ENCODE data around the gene SARDH. TPM values are rescaled to one million over a fixed set of nuclear protein-coding genes. Genes with fewer than 3 reads are reported as not detected.

Gene SARDH
- total and polyA plus RNA-seq, 7 experiments from 2014 or later: 0.73 to 27.2 (median 11.0) TPM

DNA sequence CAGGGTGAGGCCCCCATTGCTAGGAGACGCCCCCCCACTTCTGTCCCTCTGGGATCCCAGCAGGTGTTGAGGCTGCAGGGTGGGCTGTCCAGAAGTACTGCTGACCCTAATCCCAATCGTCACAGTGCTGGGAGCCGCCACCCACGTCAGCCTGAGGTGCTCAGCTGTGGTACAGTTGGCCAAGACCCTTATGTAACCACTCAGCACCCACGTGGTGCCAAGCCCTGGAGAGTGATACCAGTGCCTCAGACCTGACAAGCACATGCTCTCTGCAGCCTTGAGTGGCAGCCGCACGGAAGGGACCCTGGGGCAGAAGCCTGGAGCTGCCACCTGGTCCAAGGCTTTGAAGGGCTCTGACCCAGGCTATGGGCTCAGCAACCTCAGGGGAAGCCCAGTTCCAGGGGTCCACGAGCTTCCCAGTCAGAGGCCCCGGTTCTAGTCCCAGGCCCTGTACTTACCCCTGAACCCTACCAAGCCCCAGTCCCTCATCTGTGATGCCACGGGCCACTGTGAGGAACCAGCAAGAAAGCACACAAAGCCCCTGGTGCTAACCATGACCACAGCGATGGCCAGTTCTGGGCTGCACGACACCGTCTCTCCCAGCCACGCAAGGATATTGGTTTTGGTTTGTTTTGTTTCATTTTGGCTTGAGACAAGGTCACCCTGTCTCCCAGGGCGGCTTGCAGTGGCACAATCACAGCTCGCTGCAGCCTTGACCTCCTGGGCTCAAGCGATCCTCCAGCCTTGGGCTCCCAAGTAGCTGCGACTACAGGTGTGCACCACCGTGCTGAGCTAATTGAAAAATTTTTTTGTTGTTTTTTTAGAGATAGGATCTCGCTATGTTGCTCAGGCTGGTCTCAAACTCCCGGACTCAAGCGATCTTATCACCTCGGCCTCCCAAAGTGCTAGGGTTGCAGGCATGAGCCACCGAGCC, 51.2 kb downstream of the SARDH start:
- Histone ChIP-seq H3K9me3 (ENCODE audit: control insufficient read depth in 2 of 3, low read length in 3 of 3) (no peaks in the 10 kb centered on the region), H3K27me3 (ENCODE audit: control insufficient read depth in 2 of 2, insufficient read depth in 2 of 2, low read length in 2 of 2) (no peaks in the 10 kb centered on the region), H3K36me3 (ENCODE audit: control insufficient read depth in 2 of 3, insufficient read depth in 3 of 3, low read length in 3 of 3) (peaks cover 0 to 23% (median 0%) of the 10 kb centered on the region in 3 experiments), H3K4me3 (ENCODE audit: low read length) (no peak overlapping the region), H3K4me1 (ENCODE audit: control insufficient read depth in 2 of 2, insufficient read depth in 2 of 2, low read length in 2 of 2) (peaks cover 28 to 36% of the 10 kb centered on the region in 2 donors), H3K27ac (ENCODE audit: low read depth, low read length) (no peak overlapping the region)
- ChIA-PET POLR2A (interaction anchor here (1.3 to 18.3 kb wide), 3 partner anchors 10 to 19 kb away, joined by 3 to 448 read pairs (median 8); no protein-coding TSS in a partner anchor), CTCF (interaction anchor here (1.1 to 4.6 kb wide), 2 partner anchors 15 to 36 kb away, joined by 3 to 29 read pairs; no protein-coding TSS in a partner anchor)
- peaks cover 12 to 44% (median 27%) of the 10 kb centered on the region in 7 donors for H3K4me1 Mint-ChIP-seq
- H3K27ac Mint-ChIP-seq: peak overlapping the region; percentile 36 to 100 (median 99)
- intact Hi-C loops (cut with micrococcal nuclease): no loop called here
- DNase-seq (no peak), ATAC-seq (no peak)
- H3K36me3 Mint-ChIP-seq: peaks cover 0 to 10% (median 0%) of the 10 kb centered on the region in 5 donors
- H3K27me3 Mint-ChIP-seq: no peaks in the 10 kb centered on the region
- H3K9me3 Mint-ChIP-seq: peaks cover 0 to 2% (median 0%) of the 10 kb centered on the region in 11 donors
- H3K4me3 Mint-ChIP-seq: no peak overlapping the region

DNA sequence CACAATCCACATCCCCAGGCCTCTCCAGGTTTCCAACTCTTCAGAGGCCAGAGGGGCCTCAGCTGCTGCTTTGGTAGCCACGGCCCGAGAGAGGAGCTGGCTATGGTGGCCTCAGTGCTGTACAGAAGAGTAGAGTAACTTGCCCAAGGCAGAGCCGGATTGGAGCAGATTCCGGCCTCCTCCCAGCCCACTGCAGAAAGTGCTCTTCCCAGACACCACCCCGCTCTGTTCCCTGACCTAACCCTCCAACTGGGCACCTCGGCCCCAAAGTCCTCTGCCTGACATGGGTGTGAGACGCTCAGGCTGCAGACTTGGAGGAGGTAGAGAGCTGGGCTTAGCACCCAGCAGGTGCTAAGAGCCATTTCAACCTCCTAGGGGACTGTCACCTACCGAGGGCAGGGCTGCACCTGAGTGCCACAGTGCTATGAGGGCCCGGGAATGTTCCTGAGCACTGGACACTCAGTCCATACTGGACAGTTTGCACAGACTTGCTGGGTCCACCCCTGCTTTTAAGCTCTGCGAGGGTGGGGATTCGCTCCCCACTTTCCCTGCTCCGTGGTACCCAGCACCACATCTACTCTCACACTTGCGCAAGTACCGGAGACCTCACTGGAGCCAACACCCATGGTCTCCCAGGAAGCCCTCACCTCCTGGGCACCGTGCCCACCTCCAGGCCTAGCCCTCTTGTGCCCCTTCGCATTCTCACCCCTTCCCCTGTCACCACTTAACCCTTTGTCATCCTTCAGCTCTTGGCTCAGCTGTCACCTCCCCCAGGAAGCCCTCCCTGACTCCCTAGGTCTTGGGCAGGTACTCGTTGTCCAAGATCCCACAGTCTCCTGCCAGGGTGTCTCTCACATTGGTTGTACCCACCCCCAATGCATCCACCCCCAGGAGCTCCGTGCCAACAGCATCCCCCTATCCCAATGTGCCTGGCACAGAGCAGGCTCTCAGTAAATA, 52.2 kb downstream of the SARDH start:
- Histone ChIP-seq H3K4me3 (ENCODE audit: low read length) (no peak overlapping the region), H3K36me3 (ENCODE audit: control insufficient read depth in 2 of 3, insufficient read depth in 3 of 3, low read length in 3 of 3) (peaks cover 0 to 19% (median 0%) of the 10 kb centered on the region in 3 experiments), H3K4me1 (ENCODE audit: control insufficient read depth in 2 of 2, insufficient read depth in 2 of 2, low read length in 2 of 2) (peaks cover 28 to 44% of the 10 kb centered on the region in 2 donors), H3K27me3 (ENCODE audit: control insufficient read depth in 2 of 2, insufficient read depth in 2 of 2, low read length in 2 of 2) (no peaks in the 10 kb centered on the region), H3K27ac (ENCODE audit: low read depth, low read length) (peak overlapping the region; percentile 95), H3K9me3 (ENCODE audit: control insufficient read depth in 2 of 3, low read length in 3 of 3) (no peaks in the 10 kb centered on the region)
- Mint-ChIP-seq H3K27me3 (no peaks in the 10 kb centered on the region), H3K4me1 (peaks cover 10 to 50% (median 33%) of the 10 kb centered on the region in 7 donors), H3K27ac (peak overlapping the region; percentile 58 to 100 (median 99)), H3K4me3 (peak overlapping the region in 1 of 10 donors; percentile 21), H3K9me3 (peaks cover 0 to 3% (median 0%) of the 10 kb centered on the region in 11 donors), H3K36me3 (peaks cover 0 to 7% (median 0%) of the 10 kb centered on the region in 5 donors)
- POLR2A ChIA-PET: interaction anchor here (1.2 to 18.3 kb wide), 4 partner anchors 9 to 30 kb away, joined by 3 to 448 read pairs (median 6); no protein-coding TSS in a partner anchor
- no peak for DNase-seq
- intact Hi-C loops (cut with micrococcal nuclease): no loop called here
- CTCF ChIA-PET: interaction anchor here (0.5 to 4.6 kb wide), 3 partner anchors 16 to 54 kb away, joined by 3 to 29 read pairs (median 3); no protein-coding TSS in a partner anchor
- no peak for ATAC-seq

DNA sequence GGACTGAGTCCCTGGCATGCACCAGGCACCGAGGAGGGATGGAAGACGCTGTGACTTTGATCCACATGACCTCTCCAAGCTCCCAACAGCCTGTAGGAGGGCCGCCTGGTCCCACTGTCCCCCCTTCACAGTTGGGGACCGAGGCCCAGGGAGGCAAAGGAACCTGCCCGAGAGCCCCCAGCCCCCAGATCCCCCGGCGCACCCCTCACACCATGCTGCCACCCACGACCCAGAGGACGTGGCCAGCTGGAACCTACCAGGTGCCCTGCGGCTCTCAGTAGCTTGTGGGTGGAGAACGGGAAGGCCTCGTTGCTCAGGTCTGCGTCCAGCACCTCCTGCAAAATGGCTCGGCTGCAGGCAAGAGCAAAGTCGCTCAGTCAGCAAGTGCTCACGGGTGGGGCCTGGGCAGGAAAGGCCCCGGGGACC, 53.2 kb downstream of the SARDH start:
- Mint-ChIP-seq H3K27me3 (no peaks in the 10 kb centered on the region), H3K36me3 (peaks cover 0 to 6% (median 0%) of the 10 kb centered on the region in 5 donors), H3K4me1 (peaks cover 10 to 54% (median 33%) of the 10 kb centered on the region in 7 donors), H3K4me3 (peak overlapping the region in 3 of 10 donors; percentile 21 to 90 (median 25)), H3K9me3 (peaks cover 0 to 3% (median 0%) of the 10 kb centered on the region in 11 donors), H3K27ac (peak overlapping the region in 8 of 9 donors; percentile 99 to 100 (median 99))
- H3K27me3 ChIP-seq (ENCODE audit: control insufficient read depth in 2 of 2, insufficient read depth in 2 of 2, low read length in 2 of 2): no peaks in the 10 kb centered on the region
- peak overlapping the region; percentile 95 for H3K27ac ChIP-seq (ENCODE audit: low read depth, low read length)
- no peak overlapping the region for H3K4me3 ChIP-seq (ENCODE audit: low read length)
- H3K4me1 ChIP-seq (ENCODE audit: control insufficient read depth in 2 of 2, insufficient read depth in 2 of 2, low read length in 2 of 2): peaks cover 28 to 44% of the 10 kb centered on the region in 2 donors
- no peak for ATAC-seq
- POLR2A ChIA-PET: interaction anchor here (1.0 to 18.3 kb wide), 5 partner anchors 8 to 29 kb away, joined by 3 to 448 read pairs (median 12); no protein-coding TSS in a partner anchor
- DNase-seq: no peak
- intact Hi-C loops (cut with micrococcal nuclease): no loop called here
- H3K9me3 ChIP-seq (ENCODE audit: control insufficient read depth in 2 of 3, low read length in 3 of 3): no peaks in the 10 kb centered on the region
- CTCF ChIA-PET: interaction anchor here (0.9 to 4.6 kb wide), 3 partner anchors 17 to 29 kb away, joined by 3 to 29 read pairs (median 10); no protein-coding TSS in a partner anchor
- H3K36me3 ChIP-seq (ENCODE audit: control insufficient read depth in 2 of 3, insufficient read depth in 3 of 3, low read length in 3 of 3): peaks cover 0 to 9% (median 0%) of the 10 kb centered on the region in 3 experiments

DNA sequence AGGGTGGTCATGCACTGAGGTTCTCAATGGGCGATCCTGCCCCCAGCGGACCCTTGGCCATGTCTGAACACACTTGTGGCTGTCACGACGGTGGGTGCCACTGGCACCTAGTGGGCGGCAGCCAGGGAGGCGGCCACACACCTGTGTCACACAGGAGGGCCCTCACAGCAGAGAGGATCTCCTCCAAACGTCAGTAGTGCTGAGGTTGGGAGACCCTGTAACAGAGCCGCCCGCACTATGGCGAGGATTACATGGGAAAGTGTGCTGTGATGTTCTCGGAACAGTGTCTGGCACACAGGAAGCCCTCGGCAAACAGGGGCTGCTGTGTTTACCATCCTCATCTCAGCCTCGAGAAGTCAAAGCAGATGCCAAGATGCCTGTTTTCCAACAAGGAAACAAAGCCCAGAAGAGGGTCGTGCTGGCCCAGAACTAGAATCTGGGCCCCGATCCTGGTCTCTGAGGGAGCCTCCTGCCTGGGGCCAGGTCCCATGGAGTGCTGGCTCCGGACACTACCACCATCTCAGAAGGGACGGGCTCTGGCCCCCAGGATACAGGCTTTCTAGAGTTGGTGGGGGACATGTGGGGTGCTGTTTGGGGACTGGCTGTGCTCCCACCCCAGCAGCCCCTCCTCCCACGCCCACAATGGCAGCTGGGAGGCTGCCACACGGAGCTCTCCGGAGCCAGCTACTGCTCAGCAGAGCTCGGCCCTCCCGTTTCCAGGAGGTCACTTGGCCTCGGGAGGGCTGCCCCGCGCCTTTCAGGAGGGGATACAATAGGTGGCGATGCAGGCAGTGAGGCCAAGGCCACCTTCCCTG, 53.8 kb downstream of the SARDH start:
- Histone ChIP-seq H3K27me3 (ENCODE audit: control insufficient read depth in 2 of 2, insufficient read depth in 2 of 2, low read length in 2 of 2) (no peaks in the 10 kb centered on the region), H3K4me3 (ENCODE audit: low read length) (peak overlapping the region; percentile 28), H3K4me1 (ENCODE audit: control insufficient read depth in 2 of 2, insufficient read depth in 2 of 2, low read length in 2 of 2) (peaks cover 28 to 44% of the 10 kb centered on the region in 2 donors), H3K9me3 (ENCODE audit: control insufficient read depth in 2 of 3, low read length in 3 of 3) (no peaks in the 10 kb centered on the region), H3K36me3 (ENCODE audit: control insufficient read depth in 2 of 3, insufficient read depth in 3 of 3, low read length in 3 of 3) (peaks cover 0 to 3% (median 0%) of the 10 kb centered on the region in 3 experiments), H3K27ac (ENCODE audit: low read depth, low read length) (peak overlapping the region; percentile 95)
- Mint-ChIP-seq H3K4me3 (peak overlapping the region; percentile 73 to 93 (median 88)), H3K27ac (peak overlapping the region; percentile 99 to 100 (median 99)), H3K9me3 (peaks cover 0 to 3% (median 0%) of the 10 kb centered on the region in 11 donors), H3K27me3 (no peaks in the 10 kb centered on the region), H3K36me3 (peaks cover 0 to 6% (median 0%) of the 10 kb centered on the region in 5 donors), H3K4me1 (peaks cover 10 to 54% (median 33%) of the 10 kb centered on the region in 7 donors)
- ChIA-PET CTCF (interaction anchor here (0.8 to 4.6 kb wide), 9 partner anchors 11 to 103 kb away, joined by 3 to 29 read pairs (median 3); no protein-coding TSS in a partner anchor), POLR2A (interaction anchor here (1.0 to 18.3 kb wide), 8 partner anchors 9 to 32 kb away, joined by 3 to 448 read pairs (median 10); no protein-coding TSS in a partner anchor)
- peak; percentile 34 for ATAC-seq
- intact Hi-C loops (cut with micrococcal nuclease): no loop called here
- peak in 4 of 9 donors; percentile 47 to 65 (median 60) for DNase-seq

DNA sequence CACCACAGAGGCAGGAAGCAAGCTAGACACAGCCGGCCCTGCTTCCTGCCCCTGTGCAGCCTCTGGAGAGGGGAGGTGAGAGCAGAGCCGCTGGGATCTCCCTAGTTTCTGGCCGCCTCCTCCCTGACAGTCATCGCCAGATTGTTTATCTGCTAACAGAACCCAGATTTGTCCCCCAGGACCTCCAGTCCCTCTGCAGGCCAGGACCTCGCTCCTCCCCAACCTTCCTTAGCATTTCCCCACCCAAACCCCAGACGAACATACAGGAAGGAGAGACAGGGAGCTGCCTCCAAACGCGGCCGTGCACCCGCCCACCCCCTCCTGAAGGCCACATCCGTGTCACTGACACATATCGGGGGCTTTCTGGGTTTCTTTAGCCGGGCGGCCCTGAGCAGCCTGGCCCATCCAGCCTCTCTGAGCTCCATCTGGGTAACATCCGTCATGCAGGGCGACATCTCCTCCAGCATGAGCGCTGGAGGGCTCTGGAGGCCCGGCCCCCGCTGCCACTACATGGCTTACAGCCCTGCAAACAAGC, 54.5 kb downstream of the SARDH start:
- H3K9me3 ChIP-seq (ENCODE audit: control insufficient read depth in 2 of 3, low read length in 3 of 3): no peaks in the 10 kb centered on the region
- Mint-ChIP-seq H3K27ac (peak overlapping the region; percentile 99 to 100 (median 99)), H3K4me3 (peak overlapping the region; percentile 73 to 93 (median 88)), H3K36me3 (peaks cover 0 to 3% (median 0%) of the 10 kb centered on the region in 5 donors), H3K4me1 (peaks cover 13 to 60% (median 38%) of the 10 kb centered on the region in 7 donors), H3K27me3 (no peaks in the 10 kb centered on the region), H3K9me3 (peaks cover 0 to 3% (median 0%) of the 10 kb centered on the region in 11 donors)
- H3K27ac ChIP-seq (ENCODE audit: low read depth, low read length): peak overlapping the region; percentile 95
- intact Hi-C loops (cut with micrococcal nuclease): loop anchor here (1.0 to 2.0 kb wide), 2 partner anchors 17 to 19 kb away; no protein-coding TSS in a partner anchor
- no peaks in the 10 kb centered on the region for H3K36me3 ChIP-seq (ENCODE audit: control insufficient read depth in 2 of 3, insufficient read depth in 3 of 3, low read length in 3 of 3)
- H3K4me3 ChIP-seq (ENCODE audit: low read length): peak overlapping the region; percentile 28
- ATAC-seq (peak; percentile 88), DNase-seq (peak; percentile 47 to 89 (median 83))
- H3K4me1 ChIP-seq (ENCODE audit: control insufficient read depth in 2 of 2, insufficient read depth in 2 of 2, low read length in 2 of 2): peaks cover 28 to 44% of the 10 kb centered on the region in 2 donors
- POLR2A ChIA-PET: interaction anchor here (1.0 to 18.3 kb wide), 7 partner anchors 10 to 31 kb away, joined by 3 to 448 read pairs (median 12); no protein-coding TSS in a partner anchor
- no peaks in the 10 kb centered on the region for H3K27me3 ChIP-seq (ENCODE audit: control insufficient read depth in 2 of 2, insufficient read depth in 2 of 2, low read length in 2 of 2)
- CTCF ChIA-PET: interaction anchor here (0.8 to 4.6 kb wide), 9 partner anchors 9 to 102 kb away, joined by 3 to 29 read pairs (median 3); no protein-coding TSS in a partner anchor
